Measurements from ENCODE around the gene TMEM271.

- TF ChIP-seq CTCF (IDR thresholded peaks at IDR 0.05; ENCODE audit: poor library complexity) (no peak), EZH2 (IDR thresholded peaks at IDR 0.05; ENCODE audit: borderline replicate concordance) (no peak)
Measured at GRCh38 chr4:613126-613525, 37.0 kb upstream of the TMEM271 start.
